HG03354 (cell line): Measurements from ENCODE around the gene METTL15.
"Not testable (repeated sequence)": the region's sequence is repeated elsewhere in the genome, so short reads cannot be mapped to it uniquely, and the experiment has no call there.

Experiments
- ATAC-seq: cut with Tn5 transposase; IDR thresholded peaks from one replicate; pipeline ENCODE4 v1.9.1; 2021; ENCODE audit warnings: mild to moderate bottlenecking; ENCODE audit not compliant: unreplicated experiment, poor library complexity, severe bottlenecking

Gene METTL15

DNA sequence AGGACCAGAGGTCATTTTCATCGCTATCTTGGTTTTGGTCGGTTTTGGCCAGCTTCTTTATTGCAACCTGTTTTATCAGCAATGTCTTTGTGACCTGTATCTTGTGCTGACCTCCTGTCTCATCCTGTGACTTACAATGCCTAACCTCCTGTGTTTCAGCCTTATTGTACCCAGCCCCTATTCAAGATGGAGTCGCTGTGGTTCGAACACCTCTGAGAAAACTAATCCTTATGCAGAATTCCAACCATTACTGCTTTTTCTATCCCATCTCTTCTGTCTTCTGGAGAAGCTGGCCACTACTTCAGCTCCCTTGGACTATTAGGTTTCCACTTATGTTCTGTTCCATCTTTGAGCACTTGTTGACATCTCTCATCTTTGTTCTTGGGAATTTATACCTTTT is 62.6 kb downstream of the METTL15 start:
- ATAC-seq: no peak

- no peak for ATAC-seq
Measured at GRCh38 chr11:28176351-28176750, 68.2 kb downstream of the METTL15 start.

- no peak for ATAC-seq
Measured at GRCh38 chr11:28195449-28195848, 87.3 kb downstream of the METTL15 start.

DNA sequence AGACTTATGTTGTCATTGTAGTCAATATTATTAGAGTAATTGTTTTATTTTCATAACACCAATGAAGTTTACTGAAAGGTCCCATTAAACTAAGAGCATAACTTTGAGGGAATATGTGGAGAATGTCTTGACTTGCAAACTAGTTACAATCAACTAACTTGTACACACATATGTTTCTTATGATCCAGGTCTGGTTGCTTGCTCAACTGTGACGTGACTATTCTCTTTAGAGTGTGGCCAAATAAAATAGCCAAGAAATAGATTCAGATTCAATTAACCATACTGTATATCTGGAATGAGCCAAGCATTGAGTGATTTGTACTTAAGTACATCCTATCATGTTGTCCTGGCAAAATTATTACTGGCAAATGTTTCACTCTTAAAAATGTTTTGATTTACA is 101.7 kb downstream of the METTL15 start:
- no peak for ATAC-seq

DNA sequence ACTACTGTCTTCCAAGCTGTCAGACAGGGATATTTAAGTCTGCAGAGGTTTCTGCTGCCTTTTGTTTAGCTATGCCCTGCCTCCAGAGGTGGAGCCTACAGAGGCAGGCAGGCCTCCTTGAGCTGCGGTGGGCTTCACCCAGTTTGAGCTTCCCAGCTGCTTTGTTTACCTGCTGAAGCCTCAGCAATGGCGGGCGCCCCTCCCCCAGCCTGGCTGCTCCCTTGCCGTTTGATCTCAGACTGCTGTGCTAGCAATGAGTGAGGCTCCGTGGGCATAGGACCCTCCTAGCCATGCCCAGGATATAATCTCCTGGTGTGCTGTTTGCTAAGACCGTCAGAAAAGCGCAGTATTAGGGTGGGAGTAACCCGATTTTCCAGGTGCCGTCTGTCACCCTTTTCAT is 113.9 kb downstream of the METTL15 start:
- not testable (repeated sequence) for ATAC-seq

GRCh38 chr11:28223577-28223976 is 115.4 kb downstream of the METTL15 start:
- no peak for ATAC-seq

DNA sequence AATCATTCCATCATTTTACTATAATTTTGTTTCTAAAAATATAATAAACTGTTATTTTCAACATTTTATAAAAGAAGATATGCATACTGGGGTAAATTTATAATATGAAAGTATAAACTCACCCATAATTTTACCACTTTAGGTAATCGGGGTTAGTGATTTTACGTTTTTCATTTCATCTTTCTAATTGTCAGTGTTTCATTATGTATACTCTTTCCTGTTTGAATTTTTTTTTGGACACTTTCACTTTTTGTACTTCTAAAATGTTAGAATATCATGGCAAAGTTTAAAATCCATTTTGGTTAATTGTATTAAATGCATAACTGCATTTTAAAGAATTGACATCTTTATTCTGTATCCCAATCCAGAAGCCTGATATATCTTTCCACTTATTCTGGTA is 115.8 kb downstream of the METTL15 start:
- no peak for ATAC-seq

DNA sequence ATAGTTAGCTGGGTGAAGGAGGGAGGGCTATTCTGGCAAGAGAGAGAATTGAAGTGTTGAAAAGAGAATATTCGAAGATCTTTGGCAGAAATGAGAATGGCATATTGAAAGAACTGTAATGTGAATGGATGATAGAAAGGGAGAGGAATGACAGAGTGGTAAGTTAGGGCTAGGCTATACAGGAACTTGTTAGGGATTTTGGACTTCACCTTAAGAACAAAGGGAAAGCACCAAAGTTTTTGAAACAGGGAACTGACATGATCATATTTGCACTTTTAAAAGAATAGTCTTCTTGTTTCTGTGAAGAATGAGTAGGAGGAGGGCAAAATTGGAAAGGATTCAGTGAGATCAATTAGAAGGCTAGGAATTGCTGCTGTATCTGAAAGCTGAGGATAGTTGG is 119.3 kb downstream of the METTL15 start:
- no peak for ATAC-seq

DNA sequence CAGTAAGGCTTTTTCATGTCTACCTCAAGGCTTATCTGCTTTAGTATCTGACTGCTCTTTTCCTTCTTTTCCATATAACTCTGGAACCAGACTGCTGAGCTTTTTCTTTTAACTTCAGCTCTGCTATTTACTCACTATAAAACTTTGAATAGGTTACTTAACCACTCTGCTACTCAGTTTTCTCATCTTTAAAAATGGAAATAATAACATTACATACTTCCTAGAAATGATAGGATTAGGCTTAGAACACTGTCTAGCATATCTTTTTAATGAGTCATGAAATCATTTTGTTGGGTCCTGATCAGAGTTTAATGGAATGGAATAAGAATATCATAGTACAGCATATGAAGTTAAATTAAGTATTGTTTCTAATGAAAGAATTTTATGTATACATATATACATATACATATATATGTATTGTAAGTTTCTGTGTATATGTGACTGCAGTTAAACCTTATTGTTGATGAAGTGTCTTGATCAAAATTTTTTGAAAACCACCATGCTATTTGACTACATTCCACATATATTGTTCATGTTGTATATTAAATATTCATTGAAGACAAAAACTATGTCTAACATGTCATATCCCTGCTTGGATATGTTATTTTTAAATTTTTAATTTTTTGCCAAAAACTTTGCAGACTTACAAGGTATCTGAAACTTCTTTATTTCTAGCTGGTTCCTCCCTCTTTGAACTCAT is 120.2 kb downstream of the METTL15 start:
- no peak for ATAC-seq

GRCh38 chr11:28231475-28231874 is 123.3 kb downstream of the METTL15 start:
- ATAC-seq: no peak

GRCh38 chr11:28232649-28233048 is 124.5 kb downstream of the METTL15 start:
- no peak for ATAC-seq

GRCh38 chr11:28241760-28242159 is 133.6 kb downstream of the METTL15 start:
- ATAC-seq: no peak

- no peak for ATAC-seq
Measured at GRCh38 chr11:28242596-28242995, 134.4 kb downstream of the METTL15 start.

DNA sequence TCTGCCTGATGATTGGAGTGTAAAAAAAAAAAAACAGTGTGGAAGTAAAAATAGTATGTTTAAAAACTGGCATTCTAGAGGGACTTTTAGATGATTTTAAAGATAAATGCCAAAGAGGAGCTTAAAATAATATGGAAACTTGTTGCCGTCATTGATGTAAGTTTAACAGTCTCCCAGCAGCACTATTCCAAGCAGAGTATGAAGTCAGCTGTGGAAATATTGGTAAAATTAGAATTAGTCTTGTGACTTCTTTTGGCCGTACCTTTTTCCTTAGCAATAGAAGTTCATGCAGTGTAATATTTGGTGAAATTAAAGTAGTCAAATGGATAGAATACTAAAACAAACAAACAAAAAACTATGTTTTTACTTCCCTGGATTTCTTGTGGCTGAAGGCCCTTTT is 134.9 kb downstream of the METTL15 start:
- ATAC-seq: no peak

GRCh38 chr11:28243581-28243980 is 135.4 kb downstream of the METTL15 start:
- ATAC-seq: no peak

DNA sequence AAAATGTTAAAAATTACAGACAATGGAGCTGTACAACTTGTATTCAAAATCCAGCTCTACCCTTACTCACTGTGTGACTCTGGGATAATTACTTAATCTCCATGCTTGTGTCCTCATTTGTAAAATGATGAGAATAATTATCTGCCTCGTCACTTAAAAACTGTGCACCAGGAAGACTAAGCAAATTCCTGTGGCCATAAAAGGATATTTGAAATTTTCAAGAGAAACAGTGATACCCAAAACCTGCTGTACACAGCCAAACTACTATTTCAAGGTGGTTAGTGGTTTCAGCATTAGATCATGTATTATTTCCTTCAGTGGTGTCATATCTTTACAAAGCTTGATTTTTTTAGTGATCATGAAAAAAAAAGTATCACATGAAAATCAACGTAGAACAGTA is 136.9 kb downstream of the METTL15 start:
- ATAC-seq: no peak

GRCh38 chr11:28250192-28250591 is 142.0 kb downstream of the METTL15 start:
- ATAC-seq: no peak

- no peak for ATAC-seq
Measured at GRCh38 chr11:28251257-28251656, 143.1 kb downstream of the METTL15 start.

GRCh38 chr11:28257761-28258160 is 149.6 kb downstream of the METTL15 start:
- no peak for ATAC-seq

GRCh38 chr11:28259177-28259843 is 151.1 kb downstream of the METTL15 start:
- ATAC-seq: peak; percentile 54

DNA sequence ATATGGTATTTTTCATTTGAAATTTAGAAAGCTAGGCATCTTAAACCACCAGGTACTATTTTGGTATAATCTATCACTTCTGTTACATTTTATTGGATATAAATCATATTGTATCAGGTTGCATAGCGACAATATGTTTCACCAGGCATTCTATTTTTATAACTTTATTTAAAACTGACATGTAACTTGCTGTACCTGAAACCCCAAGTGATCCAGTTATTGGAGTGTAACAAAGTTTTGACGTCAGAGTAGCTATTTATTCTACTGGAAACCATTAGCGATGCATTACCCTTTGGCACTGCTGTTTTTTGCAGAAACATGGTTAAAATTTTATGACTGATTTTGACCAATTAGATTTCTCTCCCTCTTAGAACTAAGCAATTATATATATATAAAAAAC is 160.7 kb downstream of the METTL15 start:
- ATAC-seq: no peak

DNA sequence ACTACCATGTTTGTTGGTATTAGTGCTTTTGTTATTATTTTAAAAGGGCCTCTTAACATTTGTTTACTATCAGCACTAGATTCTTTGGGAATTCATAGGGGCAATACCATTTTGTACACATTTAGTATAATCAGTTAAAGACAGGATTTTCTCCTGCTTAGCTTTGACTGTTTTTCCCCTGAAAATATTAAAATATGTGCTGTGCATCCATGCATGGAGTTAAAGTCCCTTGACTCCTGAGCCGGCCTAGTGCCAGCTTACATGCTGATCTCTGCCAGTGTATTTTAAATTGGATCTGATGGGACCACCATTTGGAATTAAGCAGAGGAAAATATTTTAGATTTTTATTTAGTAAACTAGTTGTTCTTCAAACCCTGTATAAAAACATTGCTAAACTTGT is 161.4 kb downstream of the METTL15 start:
- ATAC-seq: no peak
